Psoas muscle (tissue), 8 donors: ENCODE data around the gene TRIM36. TPM values are rescaled to one million over a fixed set of nuclear protein-coding genes. Genes with fewer than 3 reads are reported as not detected.

Source experiments
- ATAC-seq, 4 donors: fragments of 200-7000 bp; cut with Tn5 transposase; one replicate each; pipeline ENCODE4 v1.9.1; 2020; ENCODE audit warnings: moderate library complexity in 3 of 4, mild to moderate bottlenecking in 2 of 4
- DNase-seq, 2 donors: peaks; one replicate each; pipeline ENCODE4 v3.0.0-alpha.2; 2020
- H3K27ac ChIP-seq: fragments of 200-600 bp; one replicate; pipeline ENCODE4 v1.8.0; 2022
- H3K27me3 ChIP-seq, 3 donors: fragments of 200-600 bp in 1 of 3; one replicate each; pipeline versions ENCODE4 v1.6.1 to v1.8.0; 2013 to 2022; ENCODE audit warnings: low read length in 2 of 3, mild to moderate bottlenecking in 2 of 3, moderate library complexity in 1 of 3; ENCODE audit not compliant: insufficient read depth in 3 of 3
- H3K36me3 ChIP-seq, 2 donors: fragments of 200-600 bp in 1 of 2; one replicate each; pipeline versions ENCODE4 v1.6.1 to v1.8.0; 2013 to 2022; ENCODE audit warnings: low read depth in 1 of 2, mild to moderate bottlenecking in 1 of 2, moderate library complexity in 1 of 2; ENCODE audit not compliant: insufficient read depth in 1 of 2
- H3K4me1 ChIP-seq: fragments of 200-600 bp; one replicate; pipeline ENCODE4 v1.8.0; 2022
- H3K4me3 ChIP-seq: fragments of 200-600 bp; one replicate; pipeline ENCODE4 v1.8.0; 2022; ENCODE audit warnings: mild to moderate bottlenecking
- H3K9me3 ChIP-seq: fragments of 200-600 bp; one replicate; pipeline ENCODE4 v1.8.0; 2022
- CTCF ChIP-seq: fragments of 200-600 bp; IDR thresholded peaks from one replicate; pipeline ENCODE4 v1.8.0; 2022; ENCODE audit warnings: antibody characterized with exemption
- WGBS, 3 donors: extraction: QIAGEN DNeasy Blood & Tissue Kit; methylation state at CpG; one replicate each; pipeline versions ENCODE4 v1.1.6 to v1.1.7; 2013; 5-methylcytosine and 5-hydroxymethylcytosine counted together
- intact Hi-C, 2 donors: fragments of 100-400 bp; cut with DNase I; formaldehyde crosslinking; loops; one replicate each; pipeline versions ENCODE4 v1.11.0 to v1.14.2; 2022
- polyA plus RNA-seq, 3 donors: library from polyadenylated mRNA; stranded (reverse); fragments of 200-250 nt; gene quantifications; one replicate each; pipeline ENCODE4 v1.2.3, GENCODE V29; 2013
- total RNA-seq, 4 donors: library from RNA; stranded (reverse); fragmentation: NEBNext Ultra II Directional in 2 of 4; extraction: Animal tissue kit (Norgen Biotek cat#: 25700) in 2 of 4; gene quantifications; one replicate each; pipeline versions ENCODE4 v1.2.1 to v1.2.4, GENCODE V29; 2021 to 2023
- donor health status: healthy with polysubstance abuse.
- donor health status: DM: no; HTN: no; CAD: no; lungs with moderate emphysema.
- donor health status: Bipolar disorder and iron deficiency.
- donor health status: healthy.
- donor health status: DM: yes; HTN: yes; CAD: no.
- donor health status: DM: no; HTN: no; CAD: no.
- donor health status: DM: no; HTN: no; CAD: no.
- donor health status: DM: yes; HTN: yes; CAD: no.

The TRIM36 gene
- total and polyA plus RNA-seq, 7 donors: 0.04 to 0.75 (median 0.47) TPM; not detected in 2

- no peaks in the 10 kb centered on the region for H3K9me3 ChIP-seq
- DNase-seq (no peak), ATAC-seq (no peak)
- no peaks in the 10 kb centered on the region for H3K36me3 ChIP-seq
- WGBS, 3 donors: 42 to 53% (median 47%) methylated on average over 7 of the region's 7 CpGs
- no peak overlapping the region for H3K4me3 ChIP-seq
- H3K4me1 ChIP-seq: no peaks in the 10 kb centered on the region
- H3K27me3 ChIP-seq: no peaks in the 10 kb centered on the region
- TF ChIP-seq CTCF: no peak
- intact Hi-C loops: loop anchor here in 1 of 2 donors (5.0 kb wide), 1 partner anchor 151 kb away; no protein-coding TSS in a partner anchor
- H3K27ac ChIP-seq: no peak overlapping the region
Measured at GRCh38 chr5:115096034-115096769, 73.5 kb downstream of the TRIM36 start.

GRCh38 chr5:115087951-115088350 lies 81.8 kb downstream of the TRIM36 start:
- Histone ChIP-seq H3K27ac (no peak overlapping the region), H3K9me3 (no peaks in the 10 kb centered on the region), H3K27me3 (peaks cover 0 to 4% (median 3%) of the 10 kb centered on the region in 3 donors), H3K4me1 (no peaks in the 10 kb centered on the region), H3K36me3 (no peaks in the 10 kb centered on the region), H3K4me3 (no peak overlapping the region)
- DNase-seq: no peak
- intact Hi-C loops: no loop called here
- no peak for ATAC-seq
- no peak for TF ChIP-seq CTCF
- WGBS, 3 donors: 60 to 65% (median 63%) methylated on average over 3 of the region's 3 CpGs

- DNase-seq: no peak
- no peak for TF ChIP-seq CTCF
- 50 to 66% (median 63%) methylated on average over 1 of the region's 1 CpG for WGBS, 3 donors
- no peaks in the 10 kb centered on the region for H3K36me3 ChIP-seq
- H3K27me3 ChIP-seq: peaks cover 0 to 4% (median 3%) of the 10 kb centered on the region in 3 donors
- H3K9me3 ChIP-seq: no peaks in the 10 kb centered on the region
- H3K27ac ChIP-seq: no peak overlapping the region
- intact Hi-C loops: no loop called here
- no peak for ATAC-seq
- no peaks in the 10 kb centered on the region for H3K4me1 ChIP-seq
- H3K4me3 ChIP-seq: no peak overlapping the region
Measured at GRCh38 chr5:115086473-115086872, 83.2 kb downstream of the TRIM36 start.

- WGBS, 3 donors: 57 to 68% (median 60%) methylated on average over 7 of the region's 7 CpGs
- DNase-seq (no peak), ATAC-seq (no peak)
- H3K36me3 ChIP-seq: no peaks in the 10 kb centered on the region
- H3K4me3 ChIP-seq: no peak overlapping the region
- no peak for TF ChIP-seq CTCF
- intact Hi-C loops: no loop called here
- no peaks in the 10 kb centered on the region for H3K9me3 ChIP-seq
- no peaks in the 10 kb centered on the region for H3K4me1 ChIP-seq
- H3K27me3 ChIP-seq: peaks cover 0 to 4% (median 3%) of the 10 kb centered on the region in 3 donors
- no peak overlapping the region for H3K27ac ChIP-seq
Measured at GRCh38 chr5:115084246-115084793, 85.4 kb downstream of the TRIM36 start.
